Measurements from ENCODE around the gene COL18A1. TPM values are rescaled to one million over a fixed set of nuclear protein-coding genes. Genes with fewer than 3 reads are reported as not detected.
"Not testable (repeated sequence)": the region's sequence is repeated elsewhere in the genome, so short reads cannot be mapped to it uniquely, and the experiment has no call there.

COL18A1 gene
- total RNA-seq, 1 donor from 2014 or later: 174 TPM

GRCh38 chr21:45441431-45442255, 36.7 kb downstream of the COL18A1 start:
- DNase-seq: no peak

DNA sequence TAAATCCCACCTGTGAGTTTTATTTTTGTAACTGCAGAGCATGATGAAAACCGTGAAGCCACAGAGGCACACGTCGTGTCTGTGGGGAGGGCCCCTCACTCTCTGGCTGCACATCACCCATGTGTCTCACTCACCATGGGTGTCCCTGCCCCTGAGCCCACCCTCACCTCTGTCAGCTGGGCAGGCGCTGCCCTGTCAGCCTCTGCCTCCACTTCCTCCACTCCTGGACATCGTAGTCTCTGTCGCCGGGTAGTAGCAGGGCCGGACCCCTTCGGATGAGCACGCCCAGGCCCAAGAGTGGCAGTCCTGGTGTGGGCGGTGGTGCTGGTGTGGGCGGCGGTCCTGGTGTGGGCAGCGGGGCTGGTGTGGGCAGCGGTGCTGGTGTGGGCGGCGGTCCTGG, 37.3 kb downstream of the COL18A1 start:
- no peak for DNase-seq

DNA sequence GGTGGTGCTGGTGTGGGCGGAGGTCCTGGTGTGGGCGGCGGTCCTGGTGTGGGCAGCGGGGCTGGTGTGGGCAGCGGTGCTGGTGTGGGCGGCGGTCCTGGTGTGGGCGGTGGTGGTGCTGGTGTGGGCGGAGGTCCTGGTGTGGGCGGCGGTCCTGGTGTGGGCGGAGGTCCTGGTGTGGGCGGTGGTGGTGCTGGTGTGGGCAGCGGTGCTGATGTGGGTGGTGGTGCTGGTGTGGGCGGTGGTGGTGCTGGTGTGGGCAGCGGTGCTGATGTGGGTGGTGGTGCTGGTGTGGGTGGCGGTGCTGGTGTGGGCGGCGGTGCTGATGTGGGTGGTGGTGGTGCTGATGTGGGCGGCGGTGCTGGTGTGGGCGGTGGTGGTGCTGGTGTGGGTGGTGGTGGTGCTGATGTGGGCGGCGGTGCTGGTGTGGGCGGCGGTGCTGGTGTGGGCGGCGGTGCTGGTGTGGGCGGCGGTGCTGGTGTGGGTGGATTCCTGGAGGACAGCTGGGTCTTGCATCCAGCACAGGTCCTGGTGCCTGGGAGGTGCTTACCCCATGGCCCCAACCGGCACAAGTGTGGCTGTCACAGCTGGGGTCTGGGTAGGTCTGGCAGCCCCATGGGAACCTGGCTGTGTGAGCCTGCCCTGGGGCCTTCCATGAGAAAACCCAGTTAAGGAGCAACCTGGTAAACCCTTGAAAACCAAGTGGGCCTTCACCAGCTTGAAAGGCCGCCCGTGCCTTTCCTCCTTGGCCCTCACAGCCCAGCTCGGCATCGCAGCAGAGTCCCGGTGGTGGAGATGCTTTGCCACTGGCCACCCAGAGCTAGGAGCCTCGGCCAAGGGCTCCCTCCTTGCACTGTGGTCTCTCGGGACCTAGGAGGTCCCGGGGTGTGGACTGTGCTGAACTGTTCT, 38.0 kb downstream of the COL18A1 start:
- DNase-seq: not testable (repeated sequence)

- no peak for DNase-seq
Measured at GRCh38 chr21:45443595-45444181, 38.7 kb downstream of the COL18A1 start.

- no peak for DNase-seq
Measured at GRCh38 chr21:45444385-45444784, 39.4 kb downstream of the COL18A1 start.

- DNase-seq: no peak
Measured at GRCh38 chr21:45445369-45445768, 40.4 kb downstream of the COL18A1 start.

GRCh38 chr21:45447821-45448220, 42.9 kb downstream of the COL18A1 start:
- DNase-seq: no peak

- DNase-seq: no peak
Measured at GRCh38 chr21:45448283-45448809, 43.4 kb downstream of the COL18A1 start.

GRCh38 chr21:45448810-45449657, 44.1 kb downstream of the COL18A1 start:
- peak; percentile 82 for DNase-seq

DNA sequence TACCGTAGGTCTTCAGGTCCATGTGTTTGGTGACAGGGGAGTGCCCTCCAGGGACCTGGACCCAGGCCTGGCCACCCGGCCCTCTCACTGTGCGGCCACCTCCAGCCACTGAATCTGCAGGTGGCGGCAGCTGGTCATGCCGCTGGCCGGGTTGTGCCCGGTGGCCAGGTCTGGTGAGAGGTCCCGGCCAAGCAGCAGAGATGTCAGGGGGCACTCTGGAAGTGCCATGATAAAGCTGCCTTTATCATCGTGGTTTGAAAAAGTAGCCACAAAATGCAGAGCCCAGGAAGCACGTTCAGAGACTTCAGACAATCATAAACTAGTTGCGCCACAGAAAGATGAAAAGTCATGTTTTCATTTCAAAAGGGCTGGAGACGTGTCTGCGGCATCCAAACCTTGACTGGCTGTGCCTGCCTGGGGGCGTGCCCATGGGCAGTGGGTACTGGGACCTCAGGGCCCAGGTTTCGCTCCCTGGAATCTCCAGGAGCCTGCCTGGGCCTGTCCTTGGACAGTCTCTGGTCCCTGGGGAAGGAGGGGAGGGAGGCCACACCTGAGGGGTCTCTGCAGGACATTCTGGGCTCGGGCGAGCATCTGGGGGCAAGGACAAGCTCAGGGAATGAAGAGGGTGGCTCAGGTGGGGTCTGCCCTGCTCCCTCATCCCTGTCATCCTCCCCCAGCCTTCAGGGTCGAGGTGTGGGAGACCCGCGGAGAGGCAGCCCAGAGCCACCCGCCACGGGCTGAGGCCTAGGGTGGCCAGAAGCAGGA, 44.9 kb downstream of the COL18A1 start:
- no peak for DNase-seq

DNA sequence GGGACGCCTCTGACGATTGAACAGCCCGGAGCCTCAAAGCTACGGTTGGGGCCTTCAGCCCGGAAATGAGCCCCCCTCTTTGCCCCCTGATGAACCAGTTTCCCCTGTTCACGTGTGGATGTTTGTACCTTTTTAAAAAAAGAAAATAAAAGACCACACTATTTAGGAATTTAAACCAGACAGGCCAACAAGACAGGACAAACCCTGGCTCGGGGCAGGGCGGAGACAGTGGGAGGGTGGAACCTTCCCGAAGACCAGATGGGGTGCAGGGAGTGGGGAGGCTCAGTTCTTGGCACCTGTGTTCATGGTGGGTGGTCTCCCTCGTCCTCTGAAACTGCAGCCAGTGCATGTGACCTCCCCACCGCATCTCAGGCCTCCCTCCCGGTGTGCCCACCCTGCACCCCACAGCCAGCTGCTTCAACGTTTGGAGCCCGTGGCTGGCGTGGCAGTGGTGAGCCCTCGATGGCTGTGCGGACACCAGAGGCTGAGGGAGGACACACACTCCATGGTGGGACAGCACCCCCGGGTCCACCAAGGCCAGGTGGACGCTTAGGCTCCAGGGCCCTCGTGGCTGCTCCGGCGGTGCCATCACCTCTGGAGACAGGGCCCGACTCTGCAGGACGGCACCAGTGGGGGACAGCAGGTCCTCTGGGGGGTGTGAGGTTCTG, 45.6 kb downstream of the COL18A1 start:
- peak; percentile 56 for DNase-seq

DNA sequence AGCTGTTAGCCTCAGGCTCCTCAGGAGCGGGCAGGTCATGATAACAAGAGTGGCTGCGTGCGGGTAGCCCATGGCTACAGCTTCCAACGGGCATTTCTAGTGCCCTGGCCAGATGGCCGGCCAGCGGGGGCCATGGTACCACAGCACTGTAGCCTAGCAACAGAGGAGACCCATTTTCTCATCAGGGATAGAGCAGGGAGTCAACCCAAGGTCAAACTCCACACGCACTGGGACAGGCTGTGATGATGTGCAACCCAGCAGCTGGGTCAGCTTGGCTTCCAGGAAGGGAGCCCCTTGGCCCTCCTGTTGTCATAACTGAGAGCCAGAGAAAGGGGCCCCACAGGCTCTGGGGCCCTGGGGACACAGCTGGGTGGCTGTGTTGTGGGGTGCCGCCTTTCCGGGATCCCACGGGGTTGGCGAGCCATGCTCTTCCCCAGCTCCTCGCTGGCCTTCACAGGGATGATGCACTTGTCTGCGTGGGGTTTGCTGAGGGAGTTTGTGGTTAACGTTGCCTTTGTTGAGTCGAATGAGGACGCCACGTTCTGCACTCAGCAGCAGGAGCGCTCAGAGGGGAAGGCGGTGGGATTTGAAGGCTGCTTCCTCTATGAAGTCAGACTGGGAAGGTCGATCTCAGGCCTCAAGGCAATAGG, 46.3 kb downstream of the COL18A1 start:
- no peak for DNase-seq

GRCh38 chr21:45451771-45452182, 46.8 kb downstream of the COL18A1 start:
- no peak for DNase-seq

DNA sequence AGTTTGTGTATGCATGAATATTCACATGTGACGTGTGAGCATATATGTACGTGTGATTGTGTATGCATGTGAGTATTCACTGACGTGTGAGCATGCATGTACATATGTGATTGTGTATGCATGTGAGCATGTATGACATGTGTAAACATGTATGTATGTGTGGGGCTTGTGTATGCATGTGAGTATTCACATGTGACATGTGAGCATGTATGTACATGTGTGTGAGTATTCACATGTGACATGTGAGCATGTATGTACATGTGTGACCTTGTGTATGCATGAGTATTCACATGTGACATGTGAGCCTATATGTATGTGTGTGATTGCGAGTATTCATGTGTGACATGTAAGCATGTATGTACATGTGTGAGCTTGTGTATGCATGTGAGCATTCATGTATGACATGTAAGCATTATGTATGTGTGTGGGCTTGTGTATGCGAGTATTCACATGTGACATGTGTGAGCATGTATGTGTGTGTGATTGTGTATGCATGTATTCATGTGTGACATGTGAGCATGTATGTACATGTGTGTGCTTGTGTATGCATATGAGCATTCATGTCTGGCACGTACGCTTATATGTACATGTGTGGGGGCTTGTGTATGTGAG, 47.8 kb downstream of the COL18A1 start:
- no peak for DNase-seq

DNA sequence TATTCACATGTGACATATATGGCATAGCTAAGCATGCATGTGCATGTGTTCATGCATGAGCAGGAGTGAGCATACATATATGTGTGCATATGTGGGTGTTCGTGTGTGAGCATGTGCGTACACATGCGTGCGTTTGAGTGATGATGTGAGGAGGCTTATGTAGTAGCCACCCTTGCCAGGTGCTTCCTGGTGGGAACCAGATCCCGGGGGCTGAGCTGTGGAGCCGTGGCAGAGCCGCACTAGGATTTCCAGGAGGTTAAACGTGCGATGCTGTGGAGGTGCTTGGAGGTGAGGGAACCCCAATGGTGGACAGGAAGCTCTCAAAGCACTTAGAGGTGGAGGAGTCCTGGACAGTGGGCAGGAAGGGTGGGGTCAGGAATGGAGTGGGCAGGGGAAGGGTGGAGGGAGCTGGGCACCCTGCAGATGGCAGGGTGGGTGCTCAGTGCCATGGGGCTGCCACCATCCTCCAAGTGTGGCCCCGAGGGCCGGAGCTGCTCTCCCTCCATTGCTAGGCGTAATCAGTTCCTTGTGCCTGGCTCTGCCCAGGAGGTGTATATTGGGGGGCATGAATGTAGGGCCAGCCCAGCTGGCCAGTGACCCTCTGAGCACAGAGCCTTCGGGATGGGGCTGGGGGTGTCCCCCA, 48.5 kb downstream of the COL18A1 start:
- DNase-seq: no peak

GRCh38 chr21:45454060-45454925, 49.3 kb downstream of the COL18A1 start:
- peak; percentile 62 for DNase-seq

- peak; percentile 50 for DNase-seq
Measured at GRCh38 chr21:45454926-45455673, 50.1 kb downstream of the COL18A1 start.
